Liver (tissue), 9 donors: ENCODE results near the gene SZT2. TPM values are rescaled to one million over a fixed set of nuclear protein-coding genes. Genes with fewer than 3 reads are reported as not detected.

Experiments used
- DNase-seq: peaks from one replicate; pipeline ENCODE4 v3.0.0-alpha.2; 2017; ENCODE audit warnings: low spot score
- H3K27ac ChIP-seq, 2 donors: one replicate each; pipeline ENCODE4 v1.7.0; 2013; ENCODE audit warnings: inconsistent platforms in 2 of 2, low read length in 2 of 2, control low read depth in 1 of 2, low read depth in 1 of 2, mild to moderate bottlenecking in 1 of 2
- H3K27me3 ChIP-seq, 4 donors: one replicate each; pipeline versions ENCODE4 v1.6.1 to v1.7.0; 2013; ENCODE audit warnings: low read length in 3 of 4, inconsistent platforms in 1 of 4, mild to moderate bottlenecking in 1 of 4, moderate library complexity in 1 of 4; ENCODE audit not compliant: control insufficient read depth in 4 of 4, insufficient read depth in 4 of 4
- H3K36me3 ChIP-seq, 4 donors: one replicate each; pipeline versions ENCODE4 v1.6.1 to v1.7.0; 2013; ENCODE audit warnings: low read length in 3 of 4, mild to moderate bottlenecking in 3 of 4, low read depth in 1 of 4, moderate library complexity in 1 of 4; ENCODE audit not compliant: control insufficient read depth in 4 of 4, insufficient read depth in 3 of 4
- H3K4me1 ChIP-seq, 4 donors: one replicate each; pipeline versions ENCODE4 v1.6.1 to v1.7.0; 2013; ENCODE audit warnings: low read length in 3 of 4, mild to moderate bottlenecking in 3 of 4, moderate library complexity in 1 of 4; ENCODE audit not compliant: control insufficient read depth in 4 of 4, insufficient read depth in 4 of 4
- H3K4me3 ChIP-seq, 3 donors: one replicate each; pipeline versions ENCODE4 v1.6.1 to v1.7.0; 2013; ENCODE audit warnings: low read length in 3 of 3, control low read depth in 1 of 3, low read depth in 1 of 3, mild to moderate bottlenecking in 1 of 3
- H3K9ac ChIP-seq, 2 donors: one replicate each; pipeline ENCODE4 v1.7.0; 2013; ENCODE audit warnings: low read length in 2 of 2, mild to moderate bottlenecking in 2 of 2, moderate library complexity in 2 of 2, control low read depth in 1 of 2, low read depth in 1 of 2
- H3K9me3 ChIP-seq, 4 donors: one replicate each; pipeline versions ENCODE4 v1.6.1 to v1.7.0; 2013; ENCODE audit warnings: low read length in 3 of 4; ENCODE audit not compliant: control insufficient read depth in 4 of 4
- EGR1 ChIP-seq, 2 donors: IDR thresholded peaks; 2 replicates each; pipeline ENCODE4 v1.6.1; 2016 to 2018; ENCODE audit warnings: antibody characterized with exemption in 2 of 2, low read depth in 2 of 2
- FOXA1 ChIP-seq: IDR thresholded peaks from 2 replicates; pipeline ENCODE4 v1.6.1; 2016; ENCODE audit warnings: antibody characterized with exemption
- FOXA2 ChIP-seq: IDR thresholded peaks from 2 replicates; pipeline ENCODE4 v1.6.1; 2016; ENCODE audit warnings: antibody characterized with exemption
- GABPA ChIP-seq, 2 donors: IDR thresholded peaks in 1 of 2; conservative IDR thresholded peaks in 1 of 2; 2 replicates each; pipeline ENCODE4 v1.6.1; 2016; ENCODE audit warnings: antibody characterized with exemption in 2 of 2, mild to moderate bottlenecking in 1 of 2, moderate library complexity in 1 of 2
- HNF4A ChIP-seq, 2 donors: conservative IDR thresholded peaks; 2 replicates each; pipeline ENCODE4 v1.6.1; 2016; ENCODE audit warnings: antibody characterized with exemption in 2 of 2, mild to moderate bottlenecking in 2 of 2
- HNF4G ChIP-seq: IDR thresholded peaks from 2 replicates; pipeline ENCODE4 v1.6.1; 2016; ENCODE audit warnings: antibody characterized with exemption
- JUND ChIP-seq, 2 donors: IDR thresholded peaks; 2 replicates each; pipeline ENCODE4 v1.6.1; 2016; ENCODE audit warnings: antibody characterized with exemption in 2 of 2
- NR2F2 ChIP-seq: IDR thresholded peaks from 2 replicates; pipeline ENCODE4 v1.6.1; 2016; ENCODE audit warnings: antibody characterized with exemption
- RAD21 ChIP-seq, 2 donors: IDR thresholded peaks; 2 replicates each; pipeline ENCODE4 v1.6.1; 2016; ENCODE audit warnings: antibody characterized with exemption in 2 of 2, mild to moderate bottlenecking in 2 of 2
- REST ChIP-seq: IDR thresholded peaks from 2 replicates; pipeline ENCODE4 v1.6.1; 2016; ENCODE audit warnings: antibody characterized with exemption, mild to moderate bottlenecking
- RXRA ChIP-seq, 2 donors: IDR thresholded peaks; 2 replicates each; pipeline ENCODE4 v1.6.1; 2017 to 2018; ENCODE audit warnings: antibody characterized with exemption in 2 of 2, mild to moderate bottlenecking in 1 of 2
- SP1 ChIP-seq: IDR thresholded peaks from 2 replicates; pipeline ENCODE4 v1.6.1; 2018; ENCODE audit warnings: antibody characterized with exemption, mild to moderate bottlenecking
- TAF1 ChIP-seq: conservative IDR thresholded peaks from 2 replicates; pipeline ENCODE4 v1.6.1; 2016; ENCODE audit warnings: antibody characterized with exemption, mild to moderate bottlenecking
- YY1 ChIP-seq: IDR thresholded peaks from 2 replicates; pipeline ENCODE4 v1.6.1; 2016; ENCODE audit warnings: antibody characterized with exemption, mild to moderate bottlenecking
- ZBTB33 ChIP-seq: IDR thresholded peaks from 2 replicates; pipeline ENCODE4 v1.6.1; 2016; ENCODE audit warnings: antibody characterized with exemption
- WGBS: extraction: QIAGEN DNeasy Blood & Tissue Kit; methylation state at CpG from one replicate; pipeline ENCODE4 v1.1.7; 2013; 5-methylcytosine and 5-hydroxymethylcytosine counted together
- polyA plus RNA-seq, 2 donors: library from polyadenylated mRNA; stranded (reverse) in 1 of 2; unstranded in 1 of 2; fragments of 200-250 nt in 1 of 2; fragments of >200 nt in 1 of 2; fragmentation: Nextera tagmentation in 1 of 2; extraction: Ambion mirVana in 1 of 2; gene quantifications; one replicate each; pipeline versions ENCODE4 v1.2.1 to v1.2.3, GENCODE V29; 2013 to 2015
- total RNA-seq, 2 donors: library from RNA; depleted of rRNA; stranded (reverse); fragments of >200 nt; gene quantifications; one replicate each; pipeline ENCODE4 v1.2.3, GENCODE V29; 2014
- TF ChIP-seq, protein P1 (sequence below): IDR thresholded peaks from 2 replicates; pipeline ENCODE4 v1.6.1; 2016; ENCODE audit warnings: antibody characterized with exemption
- TF ChIP-seq, protein P2 (sequence below): IDR thresholded peaks from 2 replicates; pipeline ENCODE4 v1.6.1; 2016; ENCODE audit warnings: antibody characterized with exemption
- TF ChIP-seq, protein P3 (sequence below): fragments of 150-350 bp; IDR thresholded peaks from 2 replicates; pipeline ENCODE4 v1.5.1; 2017; ENCODE audit warnings: improper control_type of control experiment, low read depth, low read length; ENCODE audit not compliant: missing input control
- donor health status: healthy.
- donor health status: healthy.
- donor health status: healthy.
- donor health status: healthy.
- donor health status: healthy.

SZT2 gene
- total RNA-seq (10 to 100 TPM; 18.4 to 31.0 TPM), polyA plus RNA-seq (1 to 10 TPM; 4.8 to 5.4 TPM)

GRCh38 chr1:43389326-43390313 is at the start of gene SZT2, which contains the start of gene MED8:
SZT2 (plus strand) TSS chr1:43389899; CDS start chr1:43389969, 70 bp downstream.
MED8 (minus strand) TSS chr1:43389800; CDS start chr1:43389764, 36 bp downstream.
- Histone ChIP-seq H3K27ac (peak within 1 kb of the TSS; percentile 81 to 88), H3K4me3 (peak within 1 kb of the TSS; percentile 52 to 95 (median 87)), H3K9ac (peak within 1 kb of the TSS; percentile 36 to 76), H3K27me3 (no peaks in the 10 kb centered on the region), H3K9me3 (no peaks in the 10 kb centered on the region), H3K4me1 (peaks cover 2 to 30% (median 18%) of the 10 kb centered on the region in 4 donors), H3K36me3 (peaks cover 9 to 30% (median 25%) of the 10 kb centered on the region in 4 donors)
- peak; percentile 98 for DNase-seq
- WGBS, result under 1% methylated on average over 65 of the region's 65 CpGs
- TF ChIP-seq GABPA (IDR thresholded peaks at IDR 0.05 in 1 of 2, conservative IDR thresholded peaks at IDR 0.05 in 1 of 2) (peak; percentile 93 to 99), FOXA1 (no peak), SP1 (peak; percentile 77), RXRA (IDR thresholded peaks at IDR 0.05) (peak; percentile 71 to 77), HNF4A (conservative IDR thresholded peaks at IDR 0.05) (no peak), RAD21 (IDR thresholded peaks at IDR 0.05) (peak in 1 of 2 donors; percentile 43), JUND (IDR thresholded peaks at IDR 0.05) (no peak), FOXA2 (no peak), ZBTB33 (no peak), YY1 (no peak), HNF4G (no peak), REST (peak; percentile 51), TAF1 (no peak), EGR1 (IDR thresholded peaks at IDR 0.05; ENCODE audit: low read depth in 2 of 2) (peak in 1 of 2 donors; percentile 68), NR2F2 (peak; percentile 93)
- TF ChIP-seq, protein P1, sequence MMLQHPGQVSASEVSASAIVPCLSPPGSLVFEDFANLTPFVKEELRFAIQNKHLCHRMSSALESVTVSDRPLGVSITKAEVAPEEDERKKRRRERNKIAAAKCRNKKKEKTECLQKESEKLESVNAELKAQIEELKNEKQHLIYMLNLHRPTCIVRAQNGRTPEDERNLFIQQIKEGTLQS, result no peak
- TF ChIP-seq, protein P2, sequence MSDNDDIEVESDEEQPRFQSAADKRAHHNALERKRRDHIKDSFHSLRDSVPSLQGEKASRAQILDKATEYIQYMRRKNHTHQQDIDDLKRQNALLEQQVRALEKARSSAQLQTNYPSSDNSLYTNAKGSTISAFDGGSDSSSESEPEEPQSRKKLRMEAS, result no peak
- TF ChIP-seq, protein P3, sequence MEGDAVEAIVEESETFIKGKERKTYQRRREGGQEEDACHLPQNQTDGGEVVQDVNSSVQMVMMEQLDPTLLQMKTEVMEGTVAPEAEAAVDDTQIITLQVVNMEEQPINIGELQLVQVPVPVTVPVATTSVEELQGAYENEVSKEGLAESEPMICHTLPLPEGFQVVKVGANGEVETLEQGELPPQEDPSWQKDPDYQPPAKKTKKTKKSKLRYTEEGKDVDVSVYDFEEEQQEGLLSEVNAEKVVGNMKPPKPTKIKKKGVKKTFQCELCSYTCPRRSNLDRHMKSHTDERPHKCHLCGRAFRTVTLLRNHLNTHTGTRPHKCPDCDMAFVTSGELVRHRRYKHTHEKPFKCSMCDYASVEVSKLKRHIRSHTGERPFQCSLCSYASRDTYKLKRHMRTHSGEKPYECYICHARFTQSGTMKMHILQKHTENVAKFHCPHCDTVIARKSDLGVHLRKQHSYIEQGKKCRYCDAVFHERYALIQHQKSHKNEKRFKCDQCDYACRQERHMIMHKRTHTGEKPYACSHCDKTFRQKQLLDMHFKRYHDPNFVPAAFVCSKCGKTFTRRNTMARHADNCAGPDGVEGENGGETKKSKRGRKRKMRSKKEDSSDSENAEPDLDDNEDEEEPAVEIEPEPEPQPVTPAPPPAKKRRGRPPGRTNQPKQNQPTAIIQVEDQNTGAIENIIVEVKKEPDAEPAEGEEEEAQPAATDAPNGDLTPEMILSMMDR, result no peak
